WTC11 (cell line): ENCODE data around the gene TMEM205.

ENCODE experiments used
- ATF3 ChIP-seq: sonication (generic); formaldehyde crosslinking; conservative IDR thresholded peaks from 2 replicates; pipeline ENCODE4 v1.8.1; 2022; ENCODE audit warnings: mild to moderate bottlenecking, missing genetic modification reagents
- ETV6 ChIP-seq: sonication (generic); formaldehyde crosslinking; IDR thresholded peaks from 2 replicates; pipeline ENCODE4 v1.8.1; 2022; ENCODE audit warnings: mild to moderate bottlenecking, missing genetic modification reagents
- RORB ChIP-seq: fragments of 250-450 bp; sonication (Bioruptor Pico); IDR thresholded peaks from 2 replicates; pipeline ENCODE4 v1.9.0; 2021; ENCODE audit warnings: mild to moderate bottlenecking
- ZBTB43 ChIP-seq: sonication (generic); formaldehyde crosslinking; IDR thresholded peaks from 2 replicates; pipeline ENCODE4 v1.8.1; 2023; ENCODE audit warnings: mild to moderate bottlenecking, missing genetic modification reagents
- ZNF121 ChIP-seq: sonication (generic); formaldehyde crosslinking; IDR thresholded peaks from 2 replicates; pipeline ENCODE4 v1.8.0; 2023; ENCODE audit warnings: missing genetic modification reagents
- TF ChIP-seq, protein P1 (sequence below): fragments of 200-600 bp; IDR thresholded peaks from 2 replicates; pipeline ENCODE4 v1.8.0; 2022; ENCODE audit warnings: antibody characterized with exemption

DNA sequence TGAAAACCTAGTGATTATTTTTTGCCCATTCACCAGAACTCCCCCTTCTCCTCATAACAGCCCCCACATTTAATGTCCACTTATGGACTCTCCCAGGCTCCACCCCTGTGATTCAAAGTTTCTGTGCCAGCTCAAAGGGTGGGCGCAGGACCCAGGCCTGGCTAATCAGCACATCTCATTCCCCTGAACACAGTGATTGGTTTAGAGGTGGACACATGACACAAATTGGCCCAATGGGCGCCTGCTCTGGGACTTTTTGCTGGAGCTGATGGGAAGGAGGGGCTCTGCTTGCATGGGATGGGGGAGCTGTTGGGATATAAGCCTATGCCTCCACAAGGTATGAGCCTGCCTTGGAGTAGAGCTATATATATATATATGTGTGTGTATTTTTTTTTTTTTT, 44.3 kb upstream of the TMEM205 start:
- TF ChIP-seq ATF3 (no peak), ZNF121 (CRISPR knock-in tag) (no peak), RORB (CRISPR knock-in tag) (no peak), ETV6 (CRISPR knock-in tag) (no peak), ZBTB43 (CRISPR knock-in tag) (no peak)
- TF ChIP-seq, protein P1, sequence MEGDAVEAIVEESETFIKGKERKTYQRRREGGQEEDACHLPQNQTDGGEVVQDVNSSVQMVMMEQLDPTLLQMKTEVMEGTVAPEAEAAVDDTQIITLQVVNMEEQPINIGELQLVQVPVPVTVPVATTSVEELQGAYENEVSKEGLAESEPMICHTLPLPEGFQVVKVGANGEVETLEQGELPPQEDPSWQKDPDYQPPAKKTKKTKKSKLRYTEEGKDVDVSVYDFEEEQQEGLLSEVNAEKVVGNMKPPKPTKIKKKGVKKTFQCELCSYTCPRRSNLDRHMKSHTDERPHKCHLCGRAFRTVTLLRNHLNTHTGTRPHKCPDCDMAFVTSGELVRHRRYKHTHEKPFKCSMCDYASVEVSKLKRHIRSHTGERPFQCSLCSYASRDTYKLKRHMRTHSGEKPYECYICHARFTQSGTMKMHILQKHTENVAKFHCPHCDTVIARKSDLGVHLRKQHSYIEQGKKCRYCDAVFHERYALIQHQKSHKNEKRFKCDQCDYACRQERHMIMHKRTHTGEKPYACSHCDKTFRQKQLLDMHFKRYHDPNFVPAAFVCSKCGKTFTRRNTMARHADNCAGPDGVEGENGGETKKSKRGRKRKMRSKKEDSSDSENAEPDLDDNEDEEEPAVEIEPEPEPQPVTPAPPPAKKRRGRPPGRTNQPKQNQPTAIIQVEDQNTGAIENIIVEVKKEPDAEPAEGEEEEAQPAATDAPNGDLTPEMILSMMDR, result no peak
